Measurements from ENCODE around the gene PRR27. TPM values are rescaled to one million over a fixed set of nuclear protein-coding genes. Genes with fewer than 3 reads are reported as not detected.

Gene PRR27
- total RNA-seq, 1 experiment from 2014 or later: not detected

DNA sequence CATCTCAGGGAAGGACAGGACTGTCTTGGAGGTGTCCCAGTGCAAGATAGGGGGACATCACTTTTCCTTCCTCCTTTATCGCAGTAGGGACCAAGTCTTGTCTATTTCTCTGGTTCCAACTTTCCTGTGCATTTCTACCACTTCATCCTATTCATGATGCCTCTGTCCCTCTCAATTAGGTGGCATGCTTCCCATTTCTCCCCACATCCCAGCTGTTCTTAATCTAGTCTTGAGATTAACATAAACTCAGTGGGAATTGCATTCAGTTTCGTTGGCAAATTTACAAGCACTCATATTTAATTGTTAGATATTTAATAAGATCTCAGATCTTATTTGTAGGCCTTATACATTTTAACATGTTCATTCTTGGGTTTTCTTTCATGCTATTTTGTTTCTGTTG is 25.8 kb downstream of the PRR27 start:
- no peaks in the 10 kb centered on the region for H3K9me3 ChIP-seq
- intact Hi-C loops (cut with micrococcal nuclease; ENCODE audit: unreplicated experiment): no loop called here
- TF ChIP-seq, protein P1, sequence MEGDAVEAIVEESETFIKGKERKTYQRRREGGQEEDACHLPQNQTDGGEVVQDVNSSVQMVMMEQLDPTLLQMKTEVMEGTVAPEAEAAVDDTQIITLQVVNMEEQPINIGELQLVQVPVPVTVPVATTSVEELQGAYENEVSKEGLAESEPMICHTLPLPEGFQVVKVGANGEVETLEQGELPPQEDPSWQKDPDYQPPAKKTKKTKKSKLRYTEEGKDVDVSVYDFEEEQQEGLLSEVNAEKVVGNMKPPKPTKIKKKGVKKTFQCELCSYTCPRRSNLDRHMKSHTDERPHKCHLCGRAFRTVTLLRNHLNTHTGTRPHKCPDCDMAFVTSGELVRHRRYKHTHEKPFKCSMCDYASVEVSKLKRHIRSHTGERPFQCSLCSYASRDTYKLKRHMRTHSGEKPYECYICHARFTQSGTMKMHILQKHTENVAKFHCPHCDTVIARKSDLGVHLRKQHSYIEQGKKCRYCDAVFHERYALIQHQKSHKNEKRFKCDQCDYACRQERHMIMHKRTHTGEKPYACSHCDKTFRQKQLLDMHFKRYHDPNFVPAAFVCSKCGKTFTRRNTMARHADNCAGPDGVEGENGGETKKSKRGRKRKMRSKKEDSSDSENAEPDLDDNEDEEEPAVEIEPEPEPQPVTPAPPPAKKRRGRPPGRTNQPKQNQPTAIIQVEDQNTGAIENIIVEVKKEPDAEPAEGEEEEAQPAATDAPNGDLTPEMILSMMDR (IDR thresholded peaks at IDR 0.05; ENCODE audit: insufficient read depth in 1 of 2, low read depth in 1 of 2, low read length in 1 of 2, severe bottlenecking in 1 of 2, unreplicated experiment in 1 of 2): no peak
- H3K27me3 ChIP-seq (replicated peaks; ENCODE audit: control insufficient read depth, insufficient read depth, low read length): no peaks in the 10 kb centered on the region
- Mint-ChIP-seq H3K36me3 (ENCODE audit: insufficient read depth, unreplicated experiment) (peaks cover 8% of the 10 kb centered on the region), H3K4me1 (ENCODE audit: low read depth, unreplicated experiment) (peaks cover 29% of the 10 kb centered on the region), H3K4me3 (ENCODE audit: unreplicated experiment) (no peak overlapping the region), H3K27me3 (ENCODE audit: insufficient read depth, unreplicated experiment) (no peaks in the 10 kb centered on the region), H3K27ac (ENCODE audit: unreplicated experiment) (no peak overlapping the region), H3K9me3 (ENCODE audit: unreplicated experiment) (peaks cover 13% of the 10 kb centered on the region)
- H3K36me3 ChIP-seq (ENCODE audit: control insufficient read depth, insufficient read depth, low read length): no peaks in the 10 kb centered on the region
- DNase-seq: no peak
- POLR2A ChIA-PET: no interaction called here
- H3K4me3 ChIP-seq (ENCODE audit: low read depth, low read length): no peak overlapping the region
- no TSS peak for BruUV-seq (replicated peaks)
- peaks cover 37% of the 10 kb centered on the region for H3K4me1 ChIP-seq
- CTCF ChIA-PET: no interaction called here

DNA sequence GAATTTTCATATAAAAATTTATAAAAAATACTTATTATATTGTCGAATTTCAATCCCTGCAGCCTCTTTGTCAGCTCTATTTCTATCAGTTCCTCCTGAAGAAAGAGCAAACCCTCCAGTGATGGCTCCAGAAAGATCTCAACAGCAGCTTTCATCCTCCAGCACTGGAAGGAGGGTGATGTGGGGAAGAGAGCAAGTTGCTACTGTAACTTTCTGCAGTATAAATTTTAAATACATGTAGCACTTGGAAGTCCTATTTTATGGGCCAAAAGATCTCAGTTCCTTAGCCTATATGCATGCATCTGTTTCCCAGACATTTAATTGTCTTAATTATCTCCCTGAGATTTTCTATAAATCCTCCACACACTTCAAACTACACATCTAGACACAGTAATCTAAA is 27.8 kb downstream of the PRR27 start:
- Mint-ChIP-seq H3K4me3 (ENCODE audit: unreplicated experiment) (peak overlapping the region; percentile 68), H3K9me3 (ENCODE audit: unreplicated experiment) (peaks cover 17% of the 10 kb centered on the region), H3K4me1 (ENCODE audit: low read depth, unreplicated experiment) (peaks cover 37% of the 10 kb centered on the region), H3K27me3 (ENCODE audit: insufficient read depth, unreplicated experiment) (no peaks in the 10 kb centered on the region), H3K27ac (ENCODE audit: unreplicated experiment) (peak overlapping the region; percentile 90), H3K36me3 (ENCODE audit: insufficient read depth, unreplicated experiment) (peaks cover 8% of the 10 kb centered on the region)
- TSS peak; percentile 72 for BruUV-seq (replicated peaks)
- POLR2A ChIA-PET: no interaction called here
- no peak for DNase-seq
- Histone ChIP-seq H3K36me3 (ENCODE audit: control insufficient read depth, insufficient read depth, low read length) (no peaks in the 10 kb centered on the region), H3K9me3 (no peaks in the 10 kb centered on the region), H3K4me1 (peaks cover 39% of the 10 kb centered on the region), H3K4me3 (ENCODE audit: low read depth, low read length) (no peak overlapping the region), H3K27me3 (replicated peaks; ENCODE audit: control insufficient read depth, insufficient read depth, low read length) (no peaks in the 10 kb centered on the region)
- CTCF ChIA-PET: interaction anchor here (0.8 to 2.3 kb wide), 5 partner anchors 198 to 358 kb away, joined by 5 to 15 read pairs (median 10); no protein-coding TSS in a partner anchor
- intact Hi-C loops (cut with micrococcal nuclease; ENCODE audit: unreplicated experiment): loop anchor here (1.0 to 2.0 kb wide), 11 partner anchors 48 to 493 kb away; no protein-coding TSS in a partner anchor
- TF ChIP-seq, protein P1 (IDR thresholded peaks at IDR 0.05; ENCODE audit: insufficient read depth in 1 of 2, low read depth in 1 of 2, low read length in 1 of 2, severe bottlenecking in 1 of 2, unreplicated experiment in 1 of 2): no peak

DNA sequence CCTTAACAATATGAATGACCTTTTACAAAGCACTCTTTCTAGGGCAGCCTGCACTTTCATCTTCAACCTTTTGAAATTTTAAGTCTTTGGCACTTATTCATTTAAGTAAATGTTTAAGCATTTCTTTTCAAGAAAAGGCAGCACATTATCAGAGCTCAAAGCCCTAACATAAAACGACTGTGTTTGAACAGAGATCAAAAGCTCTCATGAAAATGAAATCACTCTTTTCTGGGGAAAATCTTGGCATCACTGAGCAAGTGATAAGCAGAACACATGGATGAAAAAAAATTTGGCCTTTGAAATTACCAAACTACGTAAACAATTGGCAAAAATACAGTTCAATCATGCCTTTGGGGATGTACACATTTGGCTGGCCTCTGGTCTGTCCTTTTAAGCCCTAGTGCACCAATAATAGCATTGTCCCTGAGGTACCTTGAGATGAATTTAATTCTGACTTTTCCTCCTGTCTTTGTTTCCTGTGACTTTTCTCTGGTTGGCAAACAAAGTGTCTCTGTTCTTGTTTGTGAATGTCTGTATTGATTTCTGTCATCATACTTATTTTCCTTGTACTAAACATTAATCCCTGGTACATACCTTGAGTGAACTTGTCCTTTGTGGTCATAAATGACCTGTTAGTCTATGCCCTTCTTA is 28.6 kb downstream of the PRR27 start:
- peaks cover 8% of the 10 kb centered on the region for H3K36me3 Mint-ChIP-seq (ENCODE audit: insufficient read depth, unreplicated experiment)
- H3K9me3 Mint-ChIP-seq (ENCODE audit: unreplicated experiment): peaks cover 17% of the 10 kb centered on the region
- H3K4me1 Mint-ChIP-seq (ENCODE audit: low read depth, unreplicated experiment): peaks cover 37% of the 10 kb centered on the region
- TF ChIP-seq, protein P1 (IDR thresholded peaks at IDR 0.05; ENCODE audit: insufficient read depth in 1 of 2, low read depth in 1 of 2, low read length in 1 of 2, severe bottlenecking in 1 of 2, unreplicated experiment in 1 of 2): no peak
- Histone ChIP-seq H3K4me1 (peaks cover 39% of the 10 kb centered on the region), H3K4me3 (ENCODE audit: low read depth, low read length) (no peak overlapping the region), H3K9me3 (no peaks in the 10 kb centered on the region), H3K36me3 (ENCODE audit: control insufficient read depth, insufficient read depth, low read length) (no peaks in the 10 kb centered on the region), H3K27me3 (replicated peaks; ENCODE audit: control insufficient read depth, insufficient read depth, low read length) (no peaks in the 10 kb centered on the region)
- POLR2A ChIA-PET: interaction anchor here (1.4 kb wide), 1 partner anchor 199 kb away, joined by 5 read pairs; no protein-coding TSS in a partner anchor
- CTCF ChIA-PET: interaction anchor here (0.8 to 2.3 kb wide), 6 partner anchors 15 to 359 kb away, joined by 3 to 15 read pairs (median 10); no protein-coding TSS in a partner anchor
- H3K27me3 Mint-ChIP-seq (ENCODE audit: insufficient read depth, unreplicated experiment): no peaks in the 10 kb centered on the region
- DNase-seq: peak; percentile 61 to 75
- peak overlapping the region; percentile 68 for H3K4me3 Mint-ChIP-seq (ENCODE audit: unreplicated experiment)
- intact Hi-C loops (cut with micrococcal nuclease; ENCODE audit: unreplicated experiment): loop anchor here (1.0 to 2.0 kb wide), 12 partner anchors 48 to 494 kb away; no protein-coding TSS in a partner anchor
- no TSS peak for BruUV-seq (replicated peaks)
- H3K27ac Mint-ChIP-seq (ENCODE audit: unreplicated experiment): peak overlapping the region; percentile 90

Measured in Caco-2 (cell line).